IPS-20b (cell line): ENCODE measurements around the gene UAP1.
"Not testable (repeated sequence)": the region's sequence is repeated elsewhere in the genome, so short reads cannot be mapped to it uniquely, and the experiment has no call there.

ENCODE experiments used
- H3K27ac ChIP-seq: one replicate; pipeline ENCODE4 v1.5.1; 2013; ENCODE audit warnings: low read length
- H3K27me3 ChIP-seq: 2 replicates; pipeline ENCODE4 v1.6.1; 2013; ENCODE audit warnings: mild to moderate bottlenecking, low read length, inconsistent platforms; ENCODE audit not compliant: insufficient read depth
- H3K36me3 ChIP-seq: 2 replicates; pipeline ENCODE4 v1.6.1; 2013; ENCODE audit warnings: low read depth, mild to moderate bottlenecking, inconsistent platforms, low read length, moderate library complexity; ENCODE audit not compliant: insufficient read depth
- H3K4me1 ChIP-seq: 2 replicates; pipeline ENCODE4 v1.6.1; 2013; ENCODE audit warnings: mild to moderate bottlenecking, control low read depth, inconsistent platforms, low read length, moderate library complexity; ENCODE audit not compliant: insufficient read depth
- H3K4me3 ChIP-seq: 2 replicates; pipeline ENCODE4 v1.5.1; 2013; ENCODE audit warnings: mild to moderate bottlenecking, low read length, inconsistent platforms
- H3K9ac ChIP-seq: 2 replicates; pipeline ENCODE4 v1.6.1; 2013; ENCODE audit warnings: low read depth, mild to moderate bottlenecking, inconsistent platforms, low read length, moderate library complexity
- H3K9me3 ChIP-seq: 2 replicates; pipeline ENCODE4 v1.6.1; 2013; ENCODE audit warnings: mild to moderate bottlenecking, low read depth, low read length, inconsistent platforms; ENCODE audit not compliant: insufficient read depth

Gene UAP1

DNA sequence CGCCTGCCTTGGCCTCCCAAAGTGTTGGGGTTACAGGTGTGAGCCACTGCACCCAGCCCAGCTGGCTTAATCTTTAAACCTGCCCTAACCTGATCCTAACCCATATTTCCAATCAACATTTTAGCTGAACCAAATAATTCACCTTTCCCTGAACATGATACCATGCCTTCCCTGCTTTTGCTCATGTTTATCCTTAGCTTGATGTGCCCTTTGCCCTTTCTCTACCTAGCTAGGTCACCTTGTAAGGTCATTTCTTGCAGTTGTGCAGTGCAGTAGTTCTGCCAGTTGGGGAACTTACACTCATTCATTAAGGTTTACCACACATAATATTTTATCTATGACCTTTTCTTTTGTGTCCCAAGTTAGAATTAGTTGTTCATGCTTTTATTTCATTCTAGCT lies 5.3 kb downstream of the UAP1 start:
- no peak overlapping the region for H3K27ac ChIP-seq
- peaks cover 10% of the 10 kb centered on the region; the same call in 1 of the 2 replicates for H3K36me3 ChIP-seq
- H3K4me3 ChIP-seq: no peak overlapping the region
- H3K27me3 ChIP-seq: peaks cover 8% of the 10 kb centered on the region
- H3K9ac ChIP-seq: no peak overlapping the region
- no peaks in the 10 kb centered on the region for H3K4me1 ChIP-seq
- no peaks in the 10 kb centered on the region for H3K9me3 ChIP-seq

DNA sequence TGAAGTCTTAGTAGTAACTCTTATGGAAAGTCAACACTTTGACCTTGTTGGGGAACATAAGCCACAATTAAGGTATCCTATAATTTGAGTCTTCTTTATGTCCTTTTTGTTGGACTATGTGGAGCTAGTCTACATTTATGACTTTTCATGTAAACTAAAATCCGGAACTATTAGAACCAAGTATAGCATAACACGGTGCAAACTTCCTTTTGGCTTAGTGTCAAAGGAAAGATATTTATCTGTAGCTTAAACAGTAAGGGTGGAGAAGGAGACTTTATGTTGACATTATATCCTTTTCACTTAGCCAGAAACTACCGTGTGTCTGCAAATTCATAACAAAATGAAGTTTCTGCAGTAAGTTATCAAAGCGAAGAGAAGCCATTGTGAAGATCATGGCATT lies 7.3 kb downstream of the UAP1 start:
- no peaks in the 10 kb centered on the region for H3K9me3 ChIP-seq
- H3K27ac ChIP-seq: no peak overlapping the region
- no peaks in the 10 kb centered on the region for H3K4me1 ChIP-seq
- H3K36me3 ChIP-seq: peaks cover 10% of the 10 kb centered on the region; the same call in 1 of the 2 replicates
- no peaks in the 10 kb centered on the region for H3K27me3 ChIP-seq
- no peak overlapping the region for H3K9ac ChIP-seq
- H3K4me3 ChIP-seq: no peak overlapping the region

DNA sequence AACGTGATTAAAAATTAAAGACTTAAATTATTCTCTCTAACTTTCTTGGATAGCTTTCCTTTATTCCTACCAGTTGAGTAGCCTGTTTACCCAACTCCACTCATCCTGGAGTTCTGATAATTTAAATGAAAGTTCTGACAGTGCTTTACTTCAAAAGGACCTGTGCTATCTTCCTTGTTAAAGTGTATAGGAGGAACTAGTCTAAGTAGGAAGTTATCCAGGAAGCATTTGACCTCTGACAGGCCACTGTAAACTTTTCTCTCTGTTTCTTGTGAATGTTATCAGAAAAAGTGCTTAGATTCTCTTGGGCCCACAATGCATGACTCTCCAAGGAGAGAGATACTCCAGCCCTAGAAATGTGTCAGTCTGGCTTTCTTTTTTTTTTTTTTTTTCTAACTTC lies 9.2 kb downstream of the UAP1 start:
- no peak overlapping the region for H3K9ac ChIP-seq
- H3K4me1 ChIP-seq: no peaks in the 10 kb centered on the region
- no peaks in the 10 kb centered on the region for H3K9me3 ChIP-seq
- H3K36me3 ChIP-seq: peaks cover 10% of the 10 kb centered on the region; the same call in 1 of the 2 replicates
- H3K4me3 ChIP-seq: no peak overlapping the region
- H3K27ac ChIP-seq: no peak overlapping the region
- no peaks in the 10 kb centered on the region for H3K27me3 ChIP-seq

DNA sequence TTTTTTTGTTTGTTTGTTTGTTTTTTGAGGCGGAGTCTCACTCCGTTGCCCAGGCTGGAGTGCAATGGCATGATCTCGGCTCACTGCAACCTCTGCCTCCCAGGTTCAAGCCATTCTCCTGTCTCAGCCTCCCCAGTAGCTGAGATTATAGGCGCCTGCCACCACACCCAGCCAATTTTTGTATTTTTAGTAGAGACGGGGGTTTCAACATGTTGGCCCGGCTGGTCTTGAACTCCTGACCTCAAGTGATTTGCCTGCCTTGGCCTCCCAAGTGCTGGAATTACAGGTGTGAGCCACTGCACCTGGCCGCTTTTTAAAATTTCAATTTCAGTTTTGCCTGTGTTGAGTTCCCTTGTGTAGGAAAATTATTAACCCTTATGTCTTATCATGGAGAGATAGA lies 9.6 kb downstream of the UAP1 start:
- H3K4me3 ChIP-seq, H3K27me3 ChIP-seq, H3K9ac ChIP-seq, H3K36me3 ChIP-seq, H3K4me1 ChIP-seq, H3K9me3 ChIP-seq, H3K27ac ChIP-seq: not testable (repeated sequence)

DNA sequence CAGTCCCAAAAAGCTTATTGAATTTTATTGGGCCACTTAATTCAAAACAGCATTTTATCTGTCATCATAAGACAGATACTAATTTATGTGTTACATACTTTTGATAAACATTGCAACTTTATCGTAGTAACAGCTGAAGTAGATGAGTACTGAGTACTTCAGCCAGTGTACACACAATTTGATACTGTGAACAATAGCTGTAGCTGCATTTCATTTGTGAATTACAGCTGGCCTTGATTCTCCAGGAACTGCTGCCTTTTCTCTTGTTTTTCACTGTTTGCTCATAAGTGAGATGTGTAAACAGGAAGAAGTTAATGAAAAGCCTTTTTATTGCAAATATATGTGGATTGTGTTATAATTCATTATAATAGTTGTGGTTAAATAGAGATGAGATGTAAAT lies 10.2 kb downstream of the UAP1 start:
- H3K4me3 ChIP-seq: no peak overlapping the region
- H3K27ac ChIP-seq: no peak overlapping the region
- peaks cover 10% of the 10 kb centered on the region; the same call in 1 of the 2 replicates for H3K36me3 ChIP-seq

DNA sequence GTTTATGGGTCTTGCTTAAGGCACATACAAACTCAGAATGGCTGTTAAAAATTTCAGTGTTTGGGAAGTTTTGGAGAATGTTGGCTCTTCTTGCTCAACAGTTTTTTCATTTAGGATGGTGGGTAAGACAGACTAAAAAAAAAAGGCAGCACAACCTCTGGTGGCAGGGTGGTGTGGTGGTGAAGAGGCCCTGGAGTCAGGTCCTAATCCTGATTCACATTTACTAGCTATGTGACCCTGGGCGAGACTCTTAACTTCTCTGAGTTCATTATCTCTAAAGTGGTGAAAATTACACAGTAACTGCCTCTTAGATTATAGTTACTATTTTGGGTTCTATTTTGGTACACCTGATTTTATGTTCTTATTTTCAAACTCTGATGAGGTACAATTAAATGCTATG lies 11.6 kb downstream of the UAP1 start:
- no peak overlapping the region for H3K4me3 ChIP-seq
- no peaks in the 10 kb centered on the region for H3K27me3 ChIP-seq
- no peak overlapping the region for H3K9ac ChIP-seq
- H3K27ac ChIP-seq: no peak overlapping the region
- no peaks in the 10 kb centered on the region for H3K9me3 ChIP-seq
- no peaks in the 10 kb centered on the region for H3K36me3 ChIP-seq
- 0 out of 2 replicates have a peak, but pooled peaks cover 2% of the 10 kb centered on the region for H3K4me1 ChIP-seq

More for the DNA sequence above, 10.2 kb downstream of the UAP1 start:
- no peaks in the 10 kb centered on the region for H3K4me1 ChIP-seq
- no peaks in the 10 kb centered on the region for H3K9me3 ChIP-seq
- no peak overlapping the region for H3K9ac ChIP-seq
- H3K27me3 ChIP-seq: no peaks in the 10 kb centered on the region

DNA sequence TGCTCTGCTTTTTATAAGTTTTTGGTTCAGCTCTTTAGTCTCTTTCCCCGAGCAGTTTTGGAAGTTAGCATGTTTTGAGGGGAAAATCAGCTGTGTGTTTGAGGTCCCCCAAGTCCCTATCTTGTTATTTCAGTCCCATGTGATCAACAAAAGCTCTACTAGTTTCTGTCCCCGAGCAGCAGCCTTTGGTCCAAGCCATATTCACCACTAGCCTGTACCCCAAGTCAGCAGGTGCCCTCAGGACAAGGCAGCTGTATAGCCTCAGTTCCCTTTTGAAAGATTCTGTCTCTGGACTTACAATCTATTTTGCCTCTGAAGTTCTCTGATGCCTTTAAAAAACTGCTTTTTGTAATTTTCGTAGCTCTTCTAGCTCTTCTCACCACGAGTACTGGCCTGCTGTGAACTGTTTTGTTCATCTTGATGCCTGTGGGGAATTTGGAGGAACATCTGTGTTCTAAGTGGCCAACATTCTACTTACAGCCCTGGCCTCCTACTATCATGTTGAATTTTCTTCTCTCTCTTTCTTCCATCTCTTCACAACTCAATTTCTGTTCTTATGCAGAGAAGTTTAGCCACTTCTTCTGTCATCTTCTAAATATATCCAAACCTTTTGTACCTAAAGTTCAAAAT lies 16.7 kb downstream of the UAP1 start:
- Histone ChIP-seq H3K9ac (no peak overlapping the region), H3K4me1 (0 out of 2 replicates have a peak, but pooled peaks cover 3% of the 10 kb centered on the region), H3K9me3 (no peaks in the 10 kb centered on the region), H3K27ac (no peak overlapping the region), H3K4me3 (no peak overlapping the region), H3K27me3 (no peaks in the 10 kb centered on the region), H3K36me3 (peaks cover 17% of the 10 kb centered on the region; the same call in 1 of the 2 replicates)

DNA sequence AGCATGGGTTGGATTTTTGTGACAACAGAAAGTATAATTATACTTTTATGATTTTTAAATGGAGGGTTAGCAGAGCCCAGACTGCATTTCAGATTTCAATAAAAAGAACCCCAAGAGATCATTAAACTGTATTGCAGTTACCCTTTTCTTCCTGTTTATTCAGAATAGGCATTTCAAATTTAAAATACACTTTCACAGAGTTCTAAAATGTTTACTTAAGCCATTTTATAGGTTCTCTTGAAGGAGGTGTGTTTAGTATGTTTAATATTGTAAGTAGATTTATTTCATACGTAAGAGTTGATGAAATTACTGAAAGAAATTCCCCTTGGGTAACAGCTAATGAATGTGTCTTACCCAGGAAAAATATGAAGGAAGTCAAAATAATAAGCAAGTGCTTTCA lies 17.4 kb downstream of the UAP1 start:
- no peak overlapping the region for H3K9ac ChIP-seq
- H3K4me1 ChIP-seq: 0 out of 2 replicates have a peak, but pooled peaks cover 3% of the 10 kb centered on the region
- H3K36me3 ChIP-seq: peaks cover 17% of the 10 kb centered on the region; the same call in 1 of the 2 replicates
- no peak overlapping the region for H3K27ac ChIP-seq
- no peak overlapping the region for H3K4me3 ChIP-seq
- H3K27me3 ChIP-seq: no peaks in the 10 kb centered on the region
- H3K9me3 ChIP-seq: no peaks in the 10 kb centered on the region

DNA sequence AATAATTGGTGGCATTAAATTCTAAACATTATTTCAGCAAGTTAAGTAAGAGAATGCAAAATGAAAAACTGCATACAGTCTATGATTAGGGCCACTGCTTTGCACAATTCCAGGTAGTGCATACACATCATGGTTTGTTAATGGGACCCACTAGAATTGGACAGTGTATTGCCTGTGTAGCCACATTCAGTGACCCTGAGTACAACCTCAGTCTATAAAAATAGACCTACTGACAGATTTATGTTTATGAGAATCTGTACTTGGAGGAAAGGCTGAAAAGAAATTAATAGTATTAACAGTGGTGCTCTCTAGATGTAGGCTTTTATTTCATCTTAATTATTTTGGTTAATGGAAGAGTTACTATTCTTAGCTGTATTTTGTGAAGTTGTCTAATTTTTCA lies 18.8 kb downstream of the UAP1 start:
- H3K36me3 ChIP-seq: peaks cover 17% of the 10 kb centered on the region; the same call in 1 of the 2 replicates
- no peak overlapping the region for H3K27ac ChIP-seq
- H3K4me3 ChIP-seq: no peak overlapping the region
- 0 out of 2 replicates have a peak, but pooled peaks cover 3% of the 10 kb centered on the region for H3K4me1 ChIP-seq
- H3K27me3 ChIP-seq: no peaks in the 10 kb centered on the region
- no peak overlapping the region for H3K9ac ChIP-seq
- no peaks in the 10 kb centered on the region for H3K9me3 ChIP-seq

DNA sequence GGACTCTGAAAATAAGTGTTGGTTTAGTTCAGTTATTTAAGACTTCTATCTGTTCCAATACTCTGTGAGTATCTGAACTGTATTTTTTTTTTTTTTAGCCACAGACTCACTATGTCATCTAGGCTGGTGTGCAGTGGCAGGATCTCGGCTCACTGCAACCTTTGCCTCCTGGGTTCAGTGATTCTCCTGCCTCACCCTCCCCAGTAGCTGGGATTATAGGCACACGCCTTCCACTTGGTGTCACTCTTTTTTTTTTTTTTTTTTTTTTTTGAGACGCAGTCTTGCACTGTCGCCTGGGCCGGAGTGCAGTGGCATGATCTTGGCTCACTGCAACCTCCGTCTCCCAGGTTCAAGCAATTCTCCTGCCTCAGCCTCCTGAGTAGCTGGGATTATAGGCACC lies 21.4 kb downstream of the UAP1 start:
- not testable (repeated sequence) for H3K4me3 ChIP-seq, H3K4me1 ChIP-seq, H3K9me3 ChIP-seq, H3K9ac ChIP-seq, H3K27me3 ChIP-seq, H3K27ac ChIP-seq
- H3K36me3 ChIP-seq: peaks cover 25% of the 10 kb centered on the region; the same call in 1 of the 2 replicates

DNA sequence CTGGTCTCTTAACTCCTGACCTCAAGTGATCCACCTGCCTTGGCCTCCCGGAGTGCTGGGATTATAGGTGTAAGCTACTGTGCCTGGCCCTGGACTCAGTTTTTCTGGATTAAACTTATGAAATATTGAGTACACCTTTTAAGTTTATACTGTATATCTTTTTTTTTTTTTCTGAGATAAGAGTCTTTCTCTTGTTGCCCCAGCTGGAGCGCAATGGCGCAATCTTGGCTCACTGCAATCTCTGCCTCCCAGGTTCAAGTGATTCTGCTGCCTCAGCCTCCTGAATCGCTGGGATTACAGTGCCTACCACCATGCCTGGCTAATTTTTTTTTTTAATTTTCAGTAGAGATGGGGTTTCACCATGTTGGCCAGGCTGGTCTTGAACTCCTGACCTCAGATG lies 23.6 kb downstream of the UAP1 start:
- not testable (repeated sequence) for H3K4me3 ChIP-seq, H3K9me3 ChIP-seq, H3K4me1 ChIP-seq, H3K27me3 ChIP-seq, H3K27ac ChIP-seq, H3K9ac ChIP-seq
- peaks cover 34% of the 10 kb centered on the region for H3K36me3 ChIP-seq

DNA sequence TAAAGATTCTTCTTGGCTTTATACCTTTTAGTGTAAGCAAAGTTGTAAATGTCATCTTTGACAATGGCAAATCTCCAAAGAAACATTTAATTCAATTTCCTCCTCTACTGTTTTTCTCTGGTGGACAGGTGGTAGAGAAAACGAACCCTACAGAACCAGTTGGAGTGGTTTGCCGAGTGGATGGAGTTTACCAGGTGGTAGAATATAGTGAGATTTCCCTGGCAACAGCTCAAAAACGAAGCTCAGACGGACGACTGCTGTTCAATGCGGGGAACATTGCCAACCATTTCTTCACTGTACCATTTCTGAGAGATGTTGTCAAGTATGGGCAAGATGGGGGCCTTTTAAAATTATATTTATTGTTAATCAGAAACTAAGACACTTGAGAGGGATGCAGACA lies 25.8 kb downstream of the UAP1 start:
- Histone ChIP-seq H3K9ac (no peak overlapping the region), H3K9me3 (no peaks in the 10 kb centered on the region), H3K4me3 (no peak overlapping the region), H3K27ac (no peak overlapping the region), H3K27me3 (no peaks in the 10 kb centered on the region), H3K4me1 (no peaks in the 10 kb centered on the region), H3K36me3 (peaks cover 24% of the 10 kb centered on the region)
